ENCODE results near the gene RCAN2.

GRCh38 chr6:46517202-46517601 is 26.0 kb upstream of the RCAN2 start:
- TF ChIP-seq CTCF (IDR thresholded peaks at IDR 0.05), result no peak
- no peak for TF ChIP-seq POLR2A (IDR thresholded peaks at IDR 0.05)

Measured in adrenal gland (tissue), 5 donors.